GM12864 (cell line): ENCODE measurements around the gene MEIKIN.

Experiments used
- DNase-seq: peaks from one replicate; pipeline ENCODE4 v3.0.0-alpha.2; 2011; ENCODE audit warnings: low read depth
- H3K4me3 ChIP-seq: 2 replicates; pipeline ENCODE4 v1.5.1; 2011; ENCODE audit warnings: mild to moderate bottlenecking, low read depth, low read length, control low read depth
- TF ChIP-seq, protein P1 (sequence below): IDR thresholded peaks from 2 replicates; pipeline ENCODE4 v1.5.1; 2011; ENCODE audit warnings: low read depth, mild to moderate bottlenecking, moderate library complexity, low read length, control low read depth, inconsistent platforms; ENCODE audit errors: missing control alignments

MEIKIN gene

DNA sequence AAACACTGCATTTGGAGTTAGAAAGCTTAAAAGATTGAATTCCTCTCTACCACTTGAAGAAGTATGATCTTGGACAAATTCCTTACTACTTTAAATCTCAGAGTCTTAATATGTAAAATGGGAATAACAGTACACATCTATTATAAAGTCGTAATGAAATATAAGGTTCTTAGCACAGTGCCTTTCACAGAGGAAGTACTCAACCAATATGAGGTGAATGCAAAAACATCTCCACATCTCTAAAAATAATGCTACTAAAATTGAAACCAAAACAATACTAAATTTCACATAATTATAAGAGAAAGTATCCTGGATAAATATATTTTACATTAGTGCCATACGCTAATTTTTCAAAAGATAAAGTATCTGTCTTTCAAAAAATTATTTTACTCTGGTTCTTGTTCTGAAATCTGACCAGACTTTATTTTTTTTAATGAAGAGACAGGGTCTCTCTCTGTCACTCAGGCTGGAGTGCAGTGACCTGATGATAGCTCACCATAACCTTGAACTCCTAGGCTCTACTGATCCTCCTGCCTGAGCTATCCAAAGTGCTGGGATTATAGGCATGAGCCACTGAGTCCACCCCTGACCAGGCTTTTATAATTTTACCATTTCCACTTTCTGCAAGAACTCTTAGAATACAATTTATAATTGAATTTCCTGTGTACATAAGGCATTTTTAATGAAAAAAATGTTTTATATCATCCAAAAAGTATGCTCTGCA lies 127.3 kb downstream of the MEIKIN start:
- H3K4me3 ChIP-seq: no peak overlapping the region
- no peak for DNase-seq
- TF ChIP-seq, protein P1, sequence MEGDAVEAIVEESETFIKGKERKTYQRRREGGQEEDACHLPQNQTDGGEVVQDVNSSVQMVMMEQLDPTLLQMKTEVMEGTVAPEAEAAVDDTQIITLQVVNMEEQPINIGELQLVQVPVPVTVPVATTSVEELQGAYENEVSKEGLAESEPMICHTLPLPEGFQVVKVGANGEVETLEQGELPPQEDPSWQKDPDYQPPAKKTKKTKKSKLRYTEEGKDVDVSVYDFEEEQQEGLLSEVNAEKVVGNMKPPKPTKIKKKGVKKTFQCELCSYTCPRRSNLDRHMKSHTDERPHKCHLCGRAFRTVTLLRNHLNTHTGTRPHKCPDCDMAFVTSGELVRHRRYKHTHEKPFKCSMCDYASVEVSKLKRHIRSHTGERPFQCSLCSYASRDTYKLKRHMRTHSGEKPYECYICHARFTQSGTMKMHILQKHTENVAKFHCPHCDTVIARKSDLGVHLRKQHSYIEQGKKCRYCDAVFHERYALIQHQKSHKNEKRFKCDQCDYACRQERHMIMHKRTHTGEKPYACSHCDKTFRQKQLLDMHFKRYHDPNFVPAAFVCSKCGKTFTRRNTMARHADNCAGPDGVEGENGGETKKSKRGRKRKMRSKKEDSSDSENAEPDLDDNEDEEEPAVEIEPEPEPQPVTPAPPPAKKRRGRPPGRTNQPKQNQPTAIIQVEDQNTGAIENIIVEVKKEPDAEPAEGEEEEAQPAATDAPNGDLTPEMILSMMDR: no peak

DNA sequence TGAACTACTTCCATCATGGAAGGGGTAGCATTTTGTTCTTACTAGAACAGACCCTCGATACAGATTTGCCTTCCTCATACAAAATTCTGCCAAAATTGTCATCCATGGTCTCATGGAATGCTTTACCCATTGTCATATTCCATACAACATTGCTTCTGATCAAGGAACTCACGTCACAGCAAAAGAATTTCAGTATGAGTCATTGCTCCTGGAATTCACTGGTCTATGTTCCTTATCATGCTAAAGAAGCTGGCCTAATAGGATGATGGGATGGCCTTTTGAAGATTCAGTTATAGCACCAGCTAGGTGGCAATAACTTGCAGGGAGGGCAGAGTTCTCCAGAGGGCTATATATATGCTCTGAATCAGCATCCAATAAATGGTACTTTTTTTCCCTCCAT lies 130.5 kb downstream of the MEIKIN start:
- H3K4me3 ChIP-seq: no peak overlapping the region
- TF ChIP-seq, protein P1: no peak
- no peak for DNase-seq

DNA sequence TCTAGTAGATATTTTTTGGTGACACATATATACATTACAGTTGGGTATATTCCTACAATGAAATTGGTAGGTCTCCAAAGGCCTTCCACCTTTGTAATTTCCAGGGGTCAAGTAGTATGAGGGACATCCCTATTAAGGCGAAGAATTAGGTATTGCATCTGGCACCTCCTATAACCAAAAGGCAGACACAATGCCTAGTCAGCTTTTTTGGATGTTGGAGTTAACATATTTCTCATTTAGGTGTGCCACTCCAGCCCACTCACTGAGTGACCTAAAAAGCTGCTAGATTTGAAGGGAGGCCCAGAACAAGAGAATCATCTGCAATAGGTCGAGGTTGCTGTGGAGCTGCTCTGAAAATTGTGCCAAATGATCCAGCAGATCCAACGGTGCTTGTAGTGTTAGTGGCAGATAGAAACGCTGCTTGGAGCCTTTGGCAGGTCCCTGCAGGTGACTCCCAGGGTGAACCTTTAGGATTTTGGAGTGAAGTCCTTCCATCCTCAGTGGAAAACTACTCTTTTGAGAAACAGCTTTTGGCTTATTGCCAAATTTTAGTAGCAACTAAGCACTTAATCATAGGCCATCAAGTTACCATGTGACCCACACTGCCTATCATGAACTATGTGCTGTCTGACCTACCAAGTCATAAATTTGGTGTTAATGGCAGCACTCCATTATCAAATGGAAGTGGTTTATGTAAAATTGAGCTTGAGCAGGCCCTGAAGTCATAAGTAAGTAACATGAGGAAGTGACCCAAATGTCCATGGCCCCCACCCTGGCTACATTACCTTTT lies 132.9 kb downstream of the MEIKIN start:
- H3K4me3 ChIP-seq: no peak overlapping the region
- DNase-seq: no peak
- TF ChIP-seq, protein P1: no peak

DNA sequence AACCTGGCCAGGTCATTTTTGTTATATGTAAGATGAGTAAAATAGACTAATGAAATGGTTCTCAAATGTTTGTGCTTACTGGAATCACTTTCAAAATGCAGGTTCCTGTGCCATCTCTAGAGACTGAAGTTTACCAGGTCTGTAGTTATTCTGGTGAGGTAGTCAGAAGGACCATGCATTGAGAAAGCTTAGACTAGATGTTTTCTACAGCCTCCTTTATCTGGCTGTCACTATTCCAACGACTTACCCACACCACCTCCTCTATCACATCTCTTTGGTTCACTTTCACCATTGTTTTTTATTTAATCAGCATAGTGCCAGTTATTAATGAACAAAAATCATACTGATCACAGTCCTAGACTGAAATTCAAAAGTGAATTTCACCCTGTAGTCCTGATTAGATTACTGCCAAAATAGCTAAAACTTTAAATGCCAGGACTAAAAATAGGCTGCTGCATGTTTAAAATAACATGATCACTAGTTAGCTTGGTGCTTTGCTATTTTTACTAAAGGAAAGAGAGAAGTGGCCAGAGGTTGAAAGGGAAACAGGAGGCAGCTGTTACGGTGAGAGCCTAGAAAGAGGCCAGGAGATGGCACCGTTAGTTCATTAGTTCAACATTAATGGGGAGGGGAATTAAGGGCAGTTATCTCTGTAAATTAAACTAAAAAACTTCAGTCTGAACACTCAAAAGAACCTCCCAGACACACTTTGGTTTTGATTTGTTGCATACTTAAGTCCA lies 134.8 kb downstream of the MEIKIN start:
- no peak for DNase-seq
- no peak overlapping the region for H3K4me3 ChIP-seq
- TF ChIP-seq, protein P1: peak; percentile 36

DNA sequence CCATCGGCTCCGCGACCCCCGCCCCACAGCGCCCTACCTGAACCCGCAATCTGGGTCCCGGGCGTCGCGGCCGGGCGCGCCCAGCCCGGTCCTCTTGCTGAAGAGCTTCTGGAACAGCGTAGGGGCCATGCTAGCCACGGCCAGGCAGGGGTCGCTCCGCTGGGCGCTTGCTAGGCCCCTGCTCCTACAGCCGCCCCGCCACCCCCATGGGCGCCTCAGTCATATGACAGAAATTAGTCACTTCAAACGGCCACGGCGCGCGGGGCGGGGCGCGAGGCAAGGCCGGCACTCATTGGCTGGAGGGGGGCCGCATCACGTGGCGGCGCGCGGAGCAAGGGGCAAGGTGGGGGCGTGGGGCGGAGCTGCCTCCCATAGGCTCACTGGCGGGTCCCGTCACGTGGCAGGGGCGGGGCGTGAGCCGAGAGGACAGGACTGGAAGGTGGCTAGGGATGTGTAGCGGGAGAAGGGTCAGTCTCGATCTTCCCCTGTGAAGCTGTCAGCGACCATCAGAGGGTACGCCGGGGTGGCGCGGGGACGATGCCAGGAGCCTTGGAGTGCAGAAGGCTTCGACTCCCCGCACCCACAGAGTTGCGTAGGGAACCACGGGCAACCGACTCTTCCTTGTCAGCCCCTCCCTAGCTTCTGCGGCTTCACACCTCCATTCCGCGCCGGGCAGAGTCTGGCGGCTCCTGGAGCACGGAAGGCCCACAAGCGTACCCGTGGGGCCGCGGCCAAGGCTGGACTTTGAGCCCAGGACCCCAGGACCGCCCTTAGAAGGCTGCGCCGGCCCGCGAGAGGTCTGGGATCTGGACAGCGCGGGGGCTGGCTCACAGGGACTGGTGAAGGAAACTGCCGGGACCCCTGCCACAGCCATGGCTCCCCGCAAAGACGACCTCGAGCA lies 148.4 kb downstream of the MEIKIN start, which contains the start of gene FNIP1:
TSS of gene FNIP1 (minus strand) at position 225 of the 901 bp plus-strand sequence. CDS start at position 129, 96 bp downstream.
- TF ChIP-seq, protein P1: no peak
- peak within 1 kb of the TSS; percentile 69 for H3K4me3 ChIP-seq
- peak; percentile 81 for DNase-seq
